GM19467 (cell line): ENCODE results near the gene KLF12.
A peak's percentile ranks its signal among the peaks of the same experiment; 100 is the strongest.

ENCODE experiments used
- ATAC-seq: cut with Tn5 transposase; IDR thresholded peaks from one replicate; pipeline ENCODE4 v1.9.1; 2021; ENCODE audit warnings: mild to moderate bottlenecking, moderate library complexity; ENCODE audit not compliant: unreplicated experiment

Gene KLF12

GRCh38 chr13:74134221-74134776 is at the start of gene KLF12:
Gene KLF12 (minus strand): TSS chr13:74134404.
- ATAC-seq: peak; percentile 66

GRCh38 chr13:74182491-74182890 is 48.3 kb upstream of the KLF12 start:
- no peak for ATAC-seq

GRCh38 chr13:74174810-74175209 is 40.6 kb upstream of the KLF12 start:
- ATAC-seq: no peak

GRCh38 chr13:74173822-74174221 is 39.6 kb upstream of the KLF12 start:
- ATAC-seq: no peak

- no peak for ATAC-seq
Observed at GRCh38 chr13:74171641-74172040, 37.4 kb upstream of the KLF12 start.

- no peak for ATAC-seq
Observed at GRCh38 chr13:74169676-74170075, 35.5 kb upstream of the KLF12 start.

- no peak for ATAC-seq
Observed at GRCh38 chr13:74168263-74168675, 34.1 kb upstream of the KLF12 start.

GRCh38 chr13:74166261-74167004 is 32.2 kb upstream of the KLF12 start:
- ATAC-seq: no peak

- no peak for ATAC-seq
Observed at GRCh38 chr13:74162782-74163181, 28.6 kb upstream of the KLF12 start.

- no peak for ATAC-seq
Observed at GRCh38 chr13:74162135-74162534, 27.9 kb upstream of the KLF12 start.

GRCh38 chr13:74158571-74159352 is 24.6 kb upstream of the KLF12 start:
- ATAC-seq: no peak

- ATAC-seq: no peak
Observed at GRCh38 chr13:74158028-74158427, 23.8 kb upstream of the KLF12 start.

- ATAC-seq: no peak
Observed at GRCh38 chr13:74154981-74155380, 20.8 kb upstream of the KLF12 start.

- no peak for ATAC-seq
Observed at GRCh38 chr13:74153316-74153715, 19.1 kb upstream of the KLF12 start.

- ATAC-seq: no peak
Observed at GRCh38 chr13:74151859-74152258, 17.7 kb upstream of the KLF12 start.

- ATAC-seq: no peak
Observed at GRCh38 chr13:74148352-74148751, 14.1 kb upstream of the KLF12 start.

- no peak for ATAC-seq
Observed at GRCh38 chr13:74145249-74145975, 11.2 kb upstream of the KLF12 start.

- ATAC-seq: no peak
Observed at GRCh38 chr13:74144269-74144668, 10.1 kb upstream of the KLF12 start.

- ATAC-seq: no peak
Observed at GRCh38 chr13:74142257-74142656, 8.1 kb upstream of the KLF12 start.

- ATAC-seq: no peak
Observed at GRCh38 chr13:74138241-74138640, 4.0 kb upstream of the KLF12 start.

GRCh38 chr13:74136084-74136658 is 2.0 kb upstream of the KLF12 start:
- no peak for ATAC-seq
